ENCODE measurements around the gene RBM45.
"Not testable (repeated sequence)": the region's sequence is repeated elsewhere in the genome, so short reads cannot be mapped to it uniquely, and the experiment has no call there.

RBM45 gene

DNA sequence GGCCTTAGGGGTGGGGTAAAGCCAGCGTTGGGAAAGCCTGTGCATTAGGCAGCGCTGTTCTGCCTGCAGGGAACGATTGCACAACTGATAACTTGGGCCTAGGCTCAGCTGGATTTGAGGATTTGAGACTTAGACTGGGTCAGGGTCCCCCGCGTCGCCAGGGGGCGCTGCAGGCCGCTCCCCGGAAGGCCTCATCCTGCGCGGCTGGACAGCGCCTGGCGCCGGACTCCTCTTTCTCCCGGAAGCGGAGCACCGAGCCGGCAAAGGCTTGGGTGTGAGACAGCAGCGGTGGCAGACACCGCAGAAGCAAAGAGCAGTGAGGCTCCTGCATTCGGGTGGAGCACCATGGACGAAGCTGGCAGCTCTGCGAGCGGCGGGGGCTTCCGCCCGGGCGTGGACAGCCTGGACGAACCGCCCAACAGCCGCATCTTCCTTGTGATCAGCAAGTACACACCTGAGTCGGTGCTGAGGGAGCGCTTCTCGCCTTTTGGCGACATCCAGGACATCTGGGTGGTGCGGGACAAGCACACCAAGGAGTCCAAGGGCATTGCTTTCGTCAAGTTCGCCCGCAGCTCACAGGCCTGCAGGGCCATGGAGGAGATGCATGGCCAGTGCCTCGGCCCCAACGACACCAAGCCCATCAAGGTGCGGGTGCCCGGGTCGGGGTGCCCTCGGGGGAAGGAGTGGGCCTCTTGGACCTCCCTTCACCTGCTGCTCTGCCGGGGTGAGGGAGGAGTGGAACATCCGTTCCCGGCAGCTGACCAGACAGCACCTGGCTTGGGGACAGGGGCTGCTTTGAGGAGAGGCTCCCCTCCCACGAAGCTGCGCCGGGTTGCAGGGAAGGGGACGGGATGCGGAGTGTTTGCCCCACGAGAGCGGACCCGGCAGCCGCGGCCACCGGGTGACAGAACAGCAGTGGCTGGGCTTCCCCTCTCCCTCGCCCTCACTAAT lies at the start of gene RBM45:
TSS of gene RBM45 (plus strand) at position 236 of the 951 bp plus-strand sequence. CDS start at position 346, 110 bp downstream.
- DNase-seq = peak; percentile 31 to 88 (median 76)

GRCh38 chr2:178066324-178066723 lies 45.9 kb upstream of the RBM45 start:
- DNase-seq = no peak

- no peak for DNase-seq
Measured at GRCh38 chr2:178066890-178067669, 45.2 kb upstream of the RBM45 start.

DNA sequence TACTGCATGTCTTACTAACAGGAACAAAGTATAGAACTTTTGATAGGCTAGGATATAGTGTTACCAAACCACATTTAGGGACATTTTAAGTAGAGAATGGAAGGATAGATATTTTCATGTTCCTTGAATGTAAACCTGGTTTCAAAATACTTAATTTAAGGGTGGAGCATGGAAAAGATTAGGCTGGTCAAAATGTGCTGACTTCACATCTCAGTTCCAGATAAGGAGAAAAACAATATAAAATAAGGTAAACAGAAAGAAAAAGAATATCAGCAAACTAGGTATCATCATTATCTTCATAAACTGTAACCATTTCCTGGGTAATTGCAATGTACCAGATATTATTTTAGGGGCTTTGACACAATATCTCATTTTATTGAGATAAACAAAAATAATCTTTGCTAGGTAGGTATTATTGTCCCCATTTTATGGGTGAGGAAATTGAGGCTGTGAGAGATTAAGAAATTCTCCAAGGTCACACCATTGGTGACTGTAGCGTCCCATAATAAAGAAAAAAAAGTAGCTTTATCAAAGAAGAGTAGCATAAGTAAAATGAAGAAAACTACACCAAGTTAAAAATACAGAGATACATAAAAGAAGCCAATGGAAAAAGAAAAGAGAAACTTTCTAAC lies 43.3 kb upstream of the RBM45 start:
- no peak for DNase-seq

DNA sequence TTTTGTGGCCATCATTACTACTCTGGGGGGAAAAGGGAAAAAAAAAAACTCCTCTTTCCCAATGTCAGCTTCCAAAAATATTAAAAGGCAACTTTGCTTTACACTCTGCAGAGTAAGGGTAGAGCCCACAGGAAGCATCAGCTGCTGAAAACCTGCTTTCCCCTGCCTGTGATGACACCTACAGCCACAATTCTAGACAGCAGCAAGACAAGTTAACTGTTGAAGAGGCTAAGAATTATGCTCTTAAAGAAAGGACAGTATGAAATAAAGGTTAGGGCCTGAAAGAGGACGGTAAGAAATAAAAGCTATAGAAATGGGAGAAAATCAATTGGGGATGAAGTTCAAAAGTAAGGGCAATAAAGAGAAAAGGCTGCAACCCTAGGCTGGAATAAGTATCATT lies 42.7 kb upstream of the RBM45 start:
- no peak for DNase-seq

GRCh38 chr2:178070824-178071223 lies 41.4 kb upstream of the RBM45 start:
- no peak for DNase-seq

- no peak for DNase-seq
Measured at GRCh38 chr2:178072000-178072382, 40.2 kb upstream of the RBM45 start.

DNA sequence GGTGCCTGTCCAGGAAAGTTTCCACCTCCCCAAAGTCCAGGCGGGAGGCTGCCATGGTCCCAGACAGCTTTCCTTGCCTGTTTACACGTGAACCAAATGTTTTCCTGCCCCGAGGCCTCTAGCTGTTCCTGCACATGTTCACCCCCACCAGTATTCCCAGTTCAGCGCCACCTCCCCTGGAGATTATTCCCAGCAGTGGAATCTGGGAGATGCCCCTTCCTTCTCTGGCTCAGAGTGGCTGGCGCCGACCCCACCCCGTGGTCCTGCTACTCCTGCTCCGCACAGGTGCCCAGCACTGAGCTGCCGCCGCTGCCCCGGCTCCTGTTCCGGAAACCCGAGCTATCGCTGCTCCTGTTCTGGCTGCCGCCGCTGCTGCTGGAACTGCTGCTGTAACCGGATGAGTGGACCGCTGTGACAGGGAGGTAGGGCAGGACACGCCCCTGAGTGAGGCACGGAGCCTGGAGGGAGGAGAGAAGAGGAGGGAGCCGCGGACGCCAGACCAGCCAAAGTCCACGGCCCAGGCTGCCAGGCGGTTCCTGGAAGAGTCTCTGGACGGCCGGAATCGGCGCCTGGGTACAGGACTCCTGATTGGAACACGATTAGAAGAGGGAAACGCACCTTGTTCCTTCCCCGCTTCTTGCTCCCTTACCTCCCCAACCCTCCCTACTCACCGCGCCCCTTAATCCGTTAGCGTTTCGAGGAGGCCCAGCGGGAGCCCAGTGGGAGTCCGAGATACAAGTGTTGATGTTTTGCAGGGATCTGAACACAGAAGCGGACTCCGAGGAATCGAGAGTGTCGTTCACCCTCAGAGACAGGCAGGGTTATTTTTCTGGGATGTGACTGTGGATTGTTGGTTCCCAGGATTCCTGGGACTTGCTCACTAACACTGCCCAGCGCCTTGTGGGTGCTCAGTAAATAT lies 39.6 kb upstream of the RBM45 start, which contains the start of gene PDE11A:
TSS of gene PDE11A (minus strand) at position 395 of the 919 bp plus-strand sequence. CDS start at position 55, 340 bp downstream.
- DNase-seq = peak in 32 of 58 donors; percentile 1 to 36 (median 8)

DNA sequence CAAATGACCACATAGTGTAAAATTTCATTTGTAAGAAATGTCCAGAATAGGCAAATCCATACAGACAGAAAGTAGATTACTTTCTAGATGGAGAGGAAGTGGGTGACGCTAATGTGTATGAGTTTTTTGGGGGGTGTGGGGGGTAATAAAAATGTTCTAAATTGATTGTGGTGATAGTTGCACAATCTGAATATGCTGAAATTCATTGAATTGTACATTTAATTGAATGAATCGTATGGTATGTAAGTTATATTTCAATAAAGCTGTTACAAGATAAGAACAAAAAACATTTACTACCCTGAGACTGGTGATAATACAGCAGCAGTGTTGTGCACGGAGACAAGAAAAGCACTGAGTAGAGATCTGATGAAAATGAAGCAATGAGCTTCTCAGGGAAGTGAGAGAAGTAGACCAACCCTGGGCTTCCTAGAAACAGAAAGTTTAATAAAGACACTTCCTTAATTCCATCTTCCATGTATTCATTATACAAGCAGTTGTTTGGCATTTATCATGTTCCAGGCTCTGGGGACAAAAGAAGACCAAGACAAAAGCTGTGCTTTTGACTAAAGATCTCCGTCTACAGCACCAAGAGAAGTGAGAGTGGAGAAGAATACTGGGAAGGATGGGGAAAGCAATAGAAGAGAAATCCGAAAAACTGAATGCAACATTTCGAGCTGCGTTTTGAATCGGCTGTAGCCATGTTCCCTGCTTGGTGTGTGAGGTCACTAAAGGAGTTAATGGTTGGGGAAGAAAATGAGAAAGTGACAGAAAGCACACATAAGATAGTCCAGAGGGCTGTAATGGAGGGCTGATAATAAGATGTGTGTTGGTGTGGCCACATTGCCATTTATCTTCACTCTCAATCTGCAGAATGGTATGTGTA lies 37.9 kb upstream of the RBM45 start:
- no peak for DNase-seq

GRCh38 chr2:178075006-178075326 lies 37.3 kb upstream of the RBM45 start:
- no peak for DNase-seq

- no peak for DNase-seq
Measured at GRCh38 chr2:178076130-178076529, 36.1 kb upstream of the RBM45 start.

DNA sequence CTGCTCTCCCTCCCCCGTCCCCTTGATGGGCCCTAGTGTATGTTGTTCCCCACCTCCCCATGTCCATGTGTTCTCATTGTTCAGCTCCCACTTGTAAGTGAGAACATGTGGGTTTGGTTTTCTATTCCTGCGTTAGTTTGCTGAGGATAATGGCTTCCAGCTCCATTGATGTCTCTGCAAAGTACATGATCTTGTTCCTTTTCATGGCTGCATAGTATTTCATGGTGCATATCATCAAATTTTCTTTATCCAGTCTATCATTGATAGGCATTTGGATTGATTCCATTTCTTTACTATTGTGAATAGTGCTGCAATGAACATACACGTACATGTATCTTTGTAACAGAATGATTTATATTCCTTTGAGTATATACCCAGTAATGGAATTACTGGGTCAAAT lies 33.0 kb upstream of the RBM45 start:
- not testable (repeated sequence) for DNase-seq

- DNase-seq = no peak
Measured at GRCh38 chr2:178082408-178083045, 29.7 kb upstream of the RBM45 start.

DNA sequence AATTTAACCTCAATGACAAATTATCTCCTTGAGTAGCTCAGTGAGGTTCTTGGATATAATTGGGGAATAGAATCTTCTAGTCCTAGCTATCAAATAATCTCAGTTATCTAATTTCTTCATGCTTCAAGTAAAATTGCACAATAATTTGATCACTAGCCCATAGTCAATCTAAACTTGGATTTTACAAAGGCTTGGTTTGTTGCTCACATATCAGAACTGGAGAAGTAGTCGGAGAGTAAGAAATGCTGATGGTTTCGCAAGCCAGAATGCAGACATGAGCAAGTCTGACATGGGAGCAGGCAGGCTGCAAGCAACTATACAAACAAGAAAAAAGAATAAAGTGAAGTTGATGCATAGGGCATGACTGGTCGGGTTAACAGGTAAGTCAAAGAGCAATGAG lies 28.0 kb upstream of the RBM45 start:
- no peak for DNase-seq

GRCh38 chr2:178088774-178089270 lies 23.4 kb upstream of the RBM45 start:
- no peak for DNase-seq

GRCh38 chr2:178093471-178093870 lies 18.8 kb upstream of the RBM45 start:
- DNase-seq = no peak

DNA sequence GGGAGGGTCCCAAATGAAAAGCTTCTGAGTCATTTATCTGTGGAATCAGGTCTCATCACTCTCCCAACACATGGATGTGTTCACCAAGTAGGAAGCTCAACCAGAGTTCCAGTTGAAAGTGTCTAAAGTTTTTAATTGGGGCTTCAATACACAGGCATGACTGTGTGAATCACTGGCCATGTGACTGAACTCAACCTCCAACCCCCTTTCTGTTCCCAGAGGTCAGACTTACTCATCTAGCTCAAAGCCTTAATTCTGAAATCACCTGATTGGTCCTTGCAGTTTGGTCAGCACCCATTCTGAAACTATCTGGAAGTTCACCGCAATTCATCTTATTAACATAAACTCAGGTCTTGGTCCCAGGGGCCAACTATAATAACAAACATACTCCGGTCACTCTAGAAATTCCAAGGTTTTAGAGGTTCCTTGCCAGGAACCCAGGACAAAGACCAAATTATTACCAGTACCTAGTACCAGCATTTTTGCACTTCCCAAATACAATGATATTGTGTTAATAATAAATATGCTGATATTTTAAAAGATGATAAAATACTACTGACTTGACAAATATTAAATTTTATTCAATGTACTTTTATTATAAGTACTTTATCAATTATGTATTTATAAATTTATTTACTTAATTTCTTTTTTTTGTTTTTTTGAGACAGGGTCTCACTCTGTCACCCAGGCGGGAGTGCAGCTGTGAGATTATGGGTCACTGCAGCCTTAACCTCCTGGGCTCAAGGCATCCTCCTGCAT lies 10.7 kb upstream of the RBM45 start:
- DNase-seq = no peak

DNA sequence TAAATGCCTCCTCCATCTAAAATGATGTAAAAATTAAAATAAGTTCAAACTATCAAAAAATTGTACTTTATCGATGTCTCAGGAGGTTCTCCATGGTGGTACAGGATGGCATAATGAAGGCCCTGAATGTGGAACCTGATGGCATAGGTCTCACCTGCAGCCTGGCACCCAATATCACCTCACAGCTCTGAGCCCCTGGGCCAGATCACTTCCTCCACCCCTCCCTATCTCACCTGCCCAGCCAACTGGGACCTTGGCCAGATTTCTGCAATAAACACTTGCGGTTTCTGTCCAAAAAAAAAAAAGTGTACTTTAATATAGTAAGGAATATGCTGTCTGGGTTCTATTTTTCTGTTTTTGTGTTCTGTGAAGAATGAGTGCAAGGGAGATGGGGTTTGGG lies 6.7 kb upstream of the RBM45 start:
- no peak for DNase-seq

Data from anterior cingulate cortex (tissue), 58 donors.